HepG2 (cell line): ENCODE data around the gene SMAD3. TPM values are rescaled to one million over a fixed set of nuclear protein-coding genes. Genes with fewer than 3 reads are reported as not detected.

Experiments
- HDAC2 ChIP-seq: sonication (generic); formaldehyde crosslinking; IDR thresholded peaks from 2 replicates; pipeline ENCODE4 v1.4.0; 2020; ENCODE audit warnings: missing genetic modification reagents
- KLF13 ChIP-seq: sonication (generic); formaldehyde crosslinking; IDR thresholded peaks from 2 replicates; pipeline ENCODE4 v1.4.0; 2020; ENCODE audit warnings: mild to moderate bottlenecking, missing genetic modification reagents
- MAFG ChIP-seq: sonication (generic); formaldehyde crosslinking; IDR thresholded peaks from 2 replicates; pipeline ENCODE4 v1.5.1; 2020; ENCODE audit warnings: mild to moderate bottlenecking, missing genetic modification reagents
- MED1 ChIP-seq: sonication (generic); formaldehyde crosslinking; IDR thresholded peaks from 2 replicates; pipeline ENCODE4 v1.4.0; 2020; ENCODE audit warnings: missing genetic modification reagents
- MIER3 ChIP-seq: IDR thresholded peaks from 2 replicates; pipeline ENCODE4 v1.6.1; 2016; ENCODE audit warnings: missing compliant biosample characterization, borderline replicate concordance
- NCOR1 ChIP-seq: fragments of 200-600 bp; sonication (generic); IDR thresholded peaks from 2 replicates; pipeline ENCODE4 v1.7.0; 2017; ENCODE audit warnings: antibody characterized with exemption, low read length, borderline replicate concordance
- RBFOX2 ChIP-seq: fragments of 200-400 bp; formaldehyde crosslinking; IDR thresholded peaks from 2 replicates; pipeline ENCODE4 v1.6.1; 2017; ENCODE audit warnings: low read depth, mild to moderate bottlenecking, low read length
- RXRB ChIP-seq: IDR thresholded peaks from 2 replicates; pipeline ENCODE4 v1.6.1; 2016; ENCODE audit warnings: borderline replicate concordance, missing genetic modification reagents, missing compliant biosample characterization
- ZNF337 ChIP-seq: sonication (generic); formaldehyde crosslinking; IDR thresholded peaks from 2 replicates; pipeline ENCODE4 v1.5.1; 2020; ENCODE audit warnings: missing genetic modification reagents, low read depth, mild to moderate bottlenecking, borderline replicate concordance
- ZNF564 ChIP-seq: sonication (generic); formaldehyde crosslinking; IDR thresholded peaks from 2 replicates; pipeline ENCODE4 v1.8.1; 2023; ENCODE audit warnings: mild to moderate bottlenecking, missing genetic modification reagents
- ZNF83 ChIP-seq: sonication (generic); formaldehyde crosslinking; IDR thresholded peaks from 2 replicates; pipeline ENCODE4 v1.4.0; 2020; ENCODE audit warnings: missing genetic modification reagents, mild to moderate bottlenecking, borderline replicate concordance
- ZSCAN9 ChIP-seq: IDR thresholded peaks from 2 replicates; pipeline ENCODE4 v1.6.1; 2016; ENCODE audit warnings: borderline replicate concordance
- polyA plus RNA-seq, 8 experiments: library from polyadenylated mRNA; depleted of rRNA in 3 of 8; stranded (reverse) in 7 of 8; unstranded in 1 of 8; fragments of >200 nt; fragmentation: Illumina TruSeq in 4 of 8; extraction: Trizol in 4 of 8; gene quantifications; 2 replicates each; pipeline versions ENCODE4 v1.2.1 to v1.2.3, GENCODE V29; 2011 to 2016; ENCODE audit warnings: low read depth in 4 of 8, missing spikeins in 1 of 8, mixed read lengths in 1 of 8; ENCODE audit not compliant: insufficient read depth in 1 of 8
- total RNA-seq, 5 experiments: library from RNA; depleted of rRNA; stranded (reverse); fragments of >200 nt; fragmentation: Illumina TruSeq; extraction: Trizol; gene quantifications; 2 replicates each; pipeline ENCODE4 v1.2.3, GENCODE V29; 2016; ENCODE audit warnings: low read depth in 1 of 5
- TF ChIP-seq, protein P1 (sequence below), 2 experiments: fragments of 450-650 bp in 1 of 2; sonication (generic) in 1 of 2; formaldehyde crosslinking; IDR thresholded peaks; 2 replicates each; pipeline versions ENCODE4 v1.5.0 to v1.8.0; 2020 to 2022; ENCODE audit warnings: mild to moderate bottlenecking in 1 of 2, missing genetic modification reagents in 1 of 2
- TF ChIP-seq, protein P2 (sequence below): sonication (generic); formaldehyde crosslinking; IDR thresholded peaks from 2 replicates; pipeline ENCODE4 v1.4.0; 2020; ENCODE audit warnings: mild to moderate bottlenecking, missing genetic modification reagents
- TF ChIP-seq, protein P3 (sequence below): IDR thresholded peaks from 2 replicates; pipeline ENCODE4 v1.6.1; 2016
- TF ChIP-seq, protein P4 (sequence below): IDR thresholded peaks from 2 replicates; pipeline ENCODE4 v1.6.1; 2012; ENCODE audit warnings: inconsistent platforms
- TF ChIP-seq, protein P5 (sequence below): sonication (generic); formaldehyde crosslinking; IDR thresholded peaks from 2 replicates; pipeline ENCODE4 v1.4.0; 2020; ENCODE audit warnings: missing genetic modification reagents

SMAD3 gene
- total and polyA plus RNA-seq, 2 of the 13 experiments (the other 11 are each of a cell fraction or from before 2014, with no cell fraction given), result 8.6 to 56.3 TPM

DNA sequence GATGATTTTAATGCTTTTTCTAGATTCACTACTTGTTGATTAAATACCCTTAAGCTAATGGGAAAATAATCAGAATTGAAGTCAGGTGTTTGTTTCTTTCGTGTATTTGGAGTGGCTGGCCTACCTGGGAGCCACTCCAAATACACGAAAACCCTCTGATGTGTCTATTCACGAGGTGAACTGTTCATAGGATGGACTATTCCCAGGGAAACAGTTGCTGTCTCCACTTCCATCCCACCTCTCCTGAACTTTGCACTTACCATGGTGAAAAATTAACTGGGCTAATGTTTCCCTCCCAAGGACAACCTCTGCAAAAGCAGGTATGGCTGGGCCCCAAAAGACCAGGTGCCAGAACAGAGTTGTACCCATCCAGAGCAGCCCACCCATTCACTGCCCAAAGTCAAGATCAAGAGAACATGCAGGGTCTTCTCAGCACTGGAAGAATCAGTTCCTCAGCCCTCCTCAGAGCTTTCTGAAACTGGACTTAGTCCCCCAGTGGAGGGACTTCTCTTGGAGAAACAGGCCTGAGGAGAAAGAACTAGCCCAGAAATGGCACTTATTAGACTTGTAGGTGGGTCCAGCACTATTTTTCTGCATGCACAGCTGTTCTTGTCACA is 2.9 kb upstream of the SMAD3 start (continued):
- TF ChIP-seq, protein P1, sequence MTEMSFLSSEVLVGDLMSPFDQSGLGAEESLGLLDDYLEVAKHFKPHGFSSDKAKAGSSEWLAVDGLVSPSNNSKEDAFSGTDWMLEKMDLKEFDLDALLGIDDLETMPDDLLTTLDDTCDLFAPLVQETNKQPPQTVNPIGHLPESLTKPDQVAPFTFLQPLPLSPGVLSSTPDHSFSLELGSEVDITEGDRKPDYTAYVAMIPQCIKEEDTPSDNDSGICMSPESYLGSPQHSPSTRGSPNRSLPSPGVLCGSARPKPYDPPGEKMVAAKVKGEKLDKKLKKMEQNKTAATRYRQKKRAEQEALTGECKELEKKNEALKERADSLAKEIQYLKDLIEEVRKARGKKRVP (CRISPR knock-in tag; IDR thresholded peaks at IDR 0.05), result peak in 1 of 2 experiments; percentile 44; a peak in 1 of 4 replicates
- TF ChIP-seq MED1 (CRISPR knock-in tag) (peak; percentile 76), ZNF337 (no peak), KLF13 (CRISPR knock-in tag) (no peak), HDAC2 (CRISPR knock-in tag) (peak; percentile 25; the same call in 1 of the 2 replicates), NCOR1 (peak; percentile 85), MIER3 (CRISPR knock-in tag) (0 out of 2 replicates have a peak, but pooled peaks have one; percentile 34), RXRB (CRISPR knock-in tag) (peak; percentile 64), ZNF564 (CRISPR knock-in tag) (0 out of 2 replicates have a peak, but pooled peaks have one; percentile 52), MAFG (CRISPR knock-in tag) (no peak), RBFOX2 (peak; percentile 64), ZNF83 (no peak), ZSCAN9 (CRISPR knock-in tag) (0 out of 2 replicates have a peak, but pooled peaks have one; percentile 17)
- TF ChIP-seq, protein P2, sequence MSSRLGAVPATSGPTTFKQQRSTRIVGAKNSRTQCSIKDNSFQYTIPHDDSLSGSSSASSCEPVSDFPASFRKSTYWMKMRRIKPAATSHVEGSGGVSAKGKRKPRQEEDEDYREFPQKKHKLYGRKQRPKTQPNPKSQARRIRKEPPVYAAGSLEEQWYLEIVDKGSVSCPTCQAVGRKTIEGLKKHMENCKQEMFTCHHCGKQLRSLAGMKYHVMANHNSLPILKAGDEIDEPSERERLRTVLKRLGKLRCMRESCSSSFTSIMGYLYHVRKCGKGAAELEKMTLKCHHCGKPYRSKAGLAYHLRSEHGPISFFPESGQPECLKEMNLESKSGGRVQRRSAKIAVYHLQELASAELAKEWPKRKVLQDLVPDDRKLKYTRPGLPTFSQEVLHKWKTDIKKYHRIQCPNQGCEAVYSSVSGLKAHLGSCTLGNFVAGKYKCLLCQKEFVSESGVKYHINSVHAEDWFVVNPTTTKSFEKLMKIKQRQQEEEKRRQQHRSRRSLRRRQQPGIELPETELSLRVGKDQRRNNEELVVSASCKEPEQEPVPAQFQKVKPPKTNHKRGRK (CRISPR knock-in tag), result no peak
- TF ChIP-seq, protein P3, sequence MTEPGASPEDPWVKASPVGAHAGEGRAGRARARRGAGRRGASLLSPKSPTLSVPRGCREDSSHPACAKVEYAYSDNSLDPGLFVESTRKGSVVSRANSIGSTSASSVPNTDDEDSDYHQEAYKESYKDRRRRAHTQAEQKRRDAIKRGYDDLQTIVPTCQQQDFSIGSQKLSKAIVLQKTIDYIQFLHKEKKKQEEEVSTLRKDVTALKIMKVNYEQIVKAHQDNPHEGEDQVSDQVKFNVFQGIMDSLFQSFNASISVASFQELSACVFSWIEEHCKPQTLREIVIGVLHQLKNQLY (CRISPR knock-in tag), result peak; percentile 52
- TF ChIP-seq, protein P4, sequence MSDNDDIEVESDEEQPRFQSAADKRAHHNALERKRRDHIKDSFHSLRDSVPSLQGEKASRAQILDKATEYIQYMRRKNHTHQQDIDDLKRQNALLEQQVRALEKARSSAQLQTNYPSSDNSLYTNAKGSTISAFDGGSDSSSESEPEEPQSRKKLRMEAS, result no peak; the same call in 1 of the 2 replicates
- TF ChIP-seq, protein P5, sequence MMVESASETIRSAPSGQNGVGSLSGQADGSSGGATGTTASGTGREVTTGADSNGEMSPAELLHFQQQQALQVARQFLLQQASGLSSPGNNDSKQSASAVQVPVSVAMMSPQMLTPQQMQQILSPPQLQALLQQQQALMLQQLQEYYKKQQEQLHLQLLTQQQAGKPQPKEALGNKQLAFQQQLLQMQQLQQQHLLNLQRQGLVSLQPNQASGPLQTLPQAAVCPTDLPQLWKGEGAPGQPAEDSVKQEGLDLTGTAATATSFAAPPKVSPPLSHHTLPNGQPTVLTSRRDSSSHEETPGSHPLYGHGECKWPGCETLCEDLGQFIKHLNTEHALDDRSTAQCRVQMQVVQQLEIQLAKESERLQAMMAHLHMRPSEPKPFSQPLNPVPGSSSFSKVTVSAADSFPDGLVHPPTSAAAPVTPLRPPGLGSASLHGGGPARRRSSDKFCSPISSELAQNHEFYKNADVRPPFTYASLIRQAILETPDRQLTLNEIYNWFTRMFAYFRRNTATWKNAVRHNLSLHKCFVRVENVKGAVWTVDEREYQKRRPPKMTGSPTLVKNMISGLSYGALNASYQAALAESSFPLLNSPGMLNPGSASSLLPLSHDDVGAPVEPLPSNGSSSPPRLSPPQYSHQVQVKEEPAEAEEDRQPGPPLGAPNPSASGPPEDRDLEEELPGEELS, result peak; percentile 84
